Ishikawa (cell line): Measurements from ENCODE around the gene AHCYL2.

Source experiments
- CEBPB ChIP-seq: IDR thresholded peaks from 2 replicates; pipeline ENCODE4 v1.6.1; 2012
- CREB1 ChIP-seq: IDR thresholded peaks from 2 replicates; pipeline ENCODE4 v1.6.1; 2012; ENCODE audit warnings: low read depth
- EGR1 ChIP-seq: IDR thresholded peaks from 2 replicates; pipeline ENCODE4 v1.6.1; 2012
- EP300 ChIP-seq: IDR thresholded peaks from 2 replicates; pipeline ENCODE4 v1.6.1; 2012; ENCODE audit warnings: borderline replicate concordance
- FOXM1 ChIP-seq: IDR thresholded peaks from 2 replicates; pipeline ENCODE4 v1.6.1; 2012; ENCODE audit warnings: low read depth, borderline replicate concordance
- MAX ChIP-seq: IDR thresholded peaks from 2 replicates; pipeline ENCODE4 v1.6.1; 2012
- NFIC ChIP-seq: IDR thresholded peaks from 2 replicates; pipeline ENCODE4 v1.6.1; 2012
- RAD21 ChIP-seq: IDR thresholded peaks from 2 replicates; pipeline ENCODE4 v1.6.1; 2012; ENCODE audit warnings: low read depth
- TAF1 ChIP-seq: IDR thresholded peaks from 2 replicates; pipeline ENCODE4 v1.6.1; 2012; ENCODE audit warnings: low read depth, mild to moderate bottlenecking
- TCF12 ChIP-seq: IDR thresholded peaks from 2 replicates; pipeline ENCODE4 v1.6.1; 2012; ENCODE audit warnings: low read depth
- TEAD4 ChIP-seq: IDR thresholded peaks from 2 replicates; pipeline ENCODE4 v1.6.1; 2012
- YY1 ChIP-seq: IDR thresholded peaks from 2 replicates; pipeline ENCODE4 v1.6.1; 2012; ENCODE audit warnings: low read depth
- ZBTB7A ChIP-seq: IDR thresholded peaks from 2 replicates; pipeline ENCODE4 v1.6.1; 2012; ENCODE audit warnings: low read depth
- TF ChIP-seq, protein P1 (sequence below): IDR thresholded peaks from 2 replicates; pipeline ENCODE4 v1.6.1; 2012
- TF ChIP-seq, protein P2 (sequence below): IDR thresholded peaks from 2 replicates; pipeline ENCODE4 v1.6.1; 2012; ENCODE audit warnings: low read depth, mild to moderate bottlenecking

The AHCYL2 gene

DNA sequence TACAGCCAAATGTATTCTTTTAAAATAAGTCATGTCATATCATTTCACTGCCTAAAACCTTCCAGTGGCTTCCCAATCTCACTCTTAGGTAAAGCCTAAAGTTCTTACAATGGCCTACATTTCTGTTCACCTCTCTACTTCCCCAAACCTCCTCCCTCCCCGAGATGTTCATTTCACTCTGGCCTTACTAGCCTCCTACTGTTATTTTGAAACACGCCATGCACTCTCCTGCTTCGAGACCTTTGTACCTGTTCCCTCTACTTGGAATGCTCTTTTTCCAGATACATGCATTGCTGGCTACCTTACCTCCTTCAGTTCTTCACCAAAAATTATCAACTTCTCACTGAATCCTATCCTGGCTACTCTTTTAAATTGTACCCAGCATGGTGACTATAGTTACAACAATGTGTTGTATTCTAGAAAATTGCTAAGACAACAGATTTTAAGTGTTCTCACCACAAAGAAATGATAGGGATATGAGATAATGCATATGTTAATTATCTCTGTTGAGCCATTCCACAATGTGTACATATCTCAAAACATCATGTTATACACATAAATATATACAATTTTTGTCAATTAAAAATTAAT is 158.8 kb downstream of the AHCYL2 start:
- TF ChIP-seq TEAD4 (no peak), TCF12 (no peak), MAX (no peak), ZBTB7A (no peak), YY1 (no peak), FOXM1 (no peak), CREB1 (no peak), TAF1 (no peak), CEBPB (no peak)
- TF ChIP-seq, protein P1, sequence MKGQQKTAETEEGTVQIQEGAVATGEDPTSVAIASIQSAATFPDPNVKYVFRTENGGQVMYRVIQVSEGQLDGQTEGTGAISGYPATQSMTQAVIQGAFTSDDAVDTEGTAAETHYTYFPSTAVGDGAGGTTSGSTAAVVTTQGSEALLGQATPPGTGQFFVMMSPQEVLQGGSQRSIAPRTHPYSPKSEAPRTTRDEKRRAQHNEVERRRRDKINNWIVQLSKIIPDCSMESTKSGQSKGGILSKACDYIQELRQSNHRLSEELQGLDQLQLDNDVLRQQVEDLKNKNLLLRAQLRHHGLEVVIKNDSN = no peak

DNA sequence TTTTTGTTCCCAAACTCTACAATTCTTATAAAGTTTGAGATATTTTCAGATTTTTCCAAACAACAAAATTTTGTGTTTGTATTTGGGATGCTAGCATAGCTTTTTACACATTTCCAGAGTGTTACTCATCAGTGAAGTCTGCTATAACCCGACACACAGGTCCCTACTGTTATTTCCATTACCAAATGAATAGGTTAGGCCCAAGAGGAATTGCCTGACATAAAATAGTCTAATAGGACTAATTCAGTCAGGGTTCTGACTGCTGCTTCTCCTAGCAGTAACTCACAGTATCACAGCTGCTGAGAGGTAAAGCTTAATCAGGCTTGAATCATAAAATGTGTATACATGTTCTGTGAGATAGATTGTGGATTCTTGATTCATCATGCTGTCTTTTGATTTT is 160.3 kb downstream of the AHCYL2 start:
- no peak for TF ChIP-seq CEBPB
- TF ChIP-seq, protein P2, sequence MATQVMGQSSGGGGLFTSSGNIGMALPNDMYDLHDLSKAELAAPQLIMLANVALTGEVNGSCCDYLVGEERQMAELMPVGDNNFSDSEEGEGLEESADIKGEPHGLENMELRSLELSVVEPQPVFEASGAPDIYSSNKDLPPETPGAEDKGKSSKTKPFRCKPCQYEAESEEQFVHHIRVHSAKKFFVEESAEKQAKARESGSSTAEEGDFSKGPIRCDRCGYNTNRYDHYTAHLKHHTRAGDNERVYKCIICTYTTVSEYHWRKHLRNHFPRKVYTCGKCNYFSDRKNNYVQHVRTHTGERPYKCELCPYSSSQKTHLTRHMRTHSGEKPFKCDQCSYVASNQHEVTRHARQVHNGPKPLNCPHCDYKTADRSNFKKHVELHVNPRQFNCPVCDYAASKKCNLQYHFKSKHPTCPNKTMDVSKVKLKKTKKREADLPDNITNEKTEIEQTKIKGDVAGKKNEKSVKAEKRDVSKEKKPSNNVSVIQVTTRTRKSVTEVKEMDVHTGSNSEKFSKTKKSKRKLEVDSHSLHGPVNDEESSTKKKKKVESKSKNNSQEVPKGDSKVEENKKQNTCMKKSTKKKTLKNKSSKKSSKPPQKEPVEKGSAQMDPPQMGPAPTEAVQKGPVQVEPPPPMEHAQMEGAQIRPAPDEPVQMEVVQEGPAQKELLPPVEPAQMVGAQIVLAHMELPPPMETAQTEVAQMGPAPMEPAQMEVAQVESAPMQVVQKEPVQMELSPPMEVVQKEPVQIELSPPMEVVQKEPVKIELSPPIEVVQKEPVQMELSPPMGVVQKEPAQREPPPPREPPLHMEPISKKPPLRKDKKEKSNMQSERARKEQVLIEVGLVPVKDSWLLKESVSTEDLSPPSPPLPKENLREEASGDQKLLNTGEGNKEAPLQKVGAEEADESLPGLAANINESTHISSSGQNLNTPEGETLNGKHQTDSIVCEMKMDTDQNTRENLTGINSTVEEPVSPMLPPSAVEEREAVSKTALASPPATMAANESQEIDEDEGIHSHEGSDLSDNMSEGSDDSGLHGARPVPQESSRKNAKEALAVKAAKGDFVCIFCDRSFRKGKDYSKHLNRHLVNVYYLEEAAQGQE = no peak
- TF ChIP-seq EP300 = no peak
- TF ChIP-seq TEAD4 = no peak
- TF ChIP-seq FOXM1 = no peak
- TF ChIP-seq NFIC = no peak
- no peak for TF ChIP-seq YY1
- TF ChIP-seq TCF12 = no peak
- no peak for TF ChIP-seq TAF1
- no peak for TF ChIP-seq RAD21
- no peak for TF ChIP-seq ZBTB7A
- TF ChIP-seq MAX = no peak
- TF ChIP-seq, protein P1 = no peak
- no peak for TF ChIP-seq CREB1
- TF ChIP-seq EGR1 = no peak

DNA sequence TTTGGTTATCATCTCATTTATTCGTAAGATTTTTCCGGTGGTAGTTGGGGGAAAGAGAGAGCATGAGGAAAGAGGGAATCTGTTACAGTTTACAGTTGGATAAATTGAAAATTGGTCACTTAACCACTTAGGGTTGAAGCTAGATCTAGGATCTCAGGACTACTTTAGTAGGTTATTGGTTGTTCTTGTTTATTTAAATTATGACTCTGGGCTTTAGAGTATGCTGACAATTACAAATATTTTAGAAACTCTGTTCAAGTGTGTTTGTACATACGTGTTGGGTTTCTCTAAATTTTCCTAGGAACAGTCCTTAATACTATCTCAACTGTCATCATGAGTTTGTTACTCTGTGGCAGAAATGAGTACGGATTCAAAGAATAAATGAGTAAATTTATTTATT is 160.8 kb downstream of the AHCYL2 start:
- TF ChIP-seq CEBPB = no peak
- no peak for TF ChIP-seq MAX
- no peak for TF ChIP-seq FOXM1

DNA sequence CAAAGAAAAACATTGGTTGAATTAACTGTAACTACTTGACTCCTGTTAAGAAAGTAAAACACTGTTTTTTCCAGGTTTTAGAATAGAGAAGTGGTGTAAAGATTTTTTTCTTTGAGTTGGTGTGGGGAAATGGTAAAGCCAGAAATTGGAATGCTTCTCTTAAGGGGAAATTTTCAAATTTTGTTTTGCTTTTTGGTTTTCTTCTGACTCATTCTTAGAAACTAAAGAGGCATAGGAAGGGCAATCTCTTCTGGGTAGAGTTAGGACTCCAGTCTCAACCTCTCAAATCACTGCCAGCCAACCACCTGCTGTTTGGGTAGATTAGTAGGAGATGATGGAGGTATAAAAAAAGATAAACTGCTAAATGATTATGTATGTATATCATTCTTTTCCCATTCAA is 161.7 kb downstream of the AHCYL2 start:
- TF ChIP-seq RAD21 (no peak), TCF12 (no peak)

GRCh38 chr7:129387537-129387936 is 162.7 kb downstream of the AHCYL2 start:
- no peak for TF ChIP-seq TCF12
- no peak for TF ChIP-seq NFIC
- no peak for TF ChIP-seq YY1
- TF ChIP-seq, protein P1 = no peak
- TF ChIP-seq ZBTB7A = no peak
- no peak for TF ChIP-seq TEAD4
- no peak for TF ChIP-seq CEBPB
- no peak for TF ChIP-seq EP300
- TF ChIP-seq MAX = no peak
- TF ChIP-seq FOXM1 = no peak
- TF ChIP-seq TAF1 = no peak
- no peak for TF ChIP-seq RAD21
- TF ChIP-seq EGR1 = no peak
- no peak for TF ChIP-seq CREB1

GRCh38 chr7:129388333-129389098 is 163.7 kb downstream of the AHCYL2 start:
- TF ChIP-seq TEAD4 (no peak), FOXM1 (no peak), CREB1 (no peak), NFIC (no peak), EGR1 (no peak), RAD21 (no peak), EP300 (no peak), MAX (no peak), ZBTB7A (no peak), YY1 (no peak), TAF1 (no peak), TCF12 (no peak), CEBPB (no peak)
- TF ChIP-seq, protein P2 = no peak
- TF ChIP-seq, protein P1 = no peak
